Stimulated activated CD4-positive, alpha-beta T cell treated with anti-CD3 and anti-CD28 coated beads, TNF-alpha, amount 100 ng/mL, for 4 hours (primary cell): Measurements from ENCODE around the gene ULBP2.

Experiments used
- DNase-seq, 3 experiments: peaks; one replicate each; pipeline ENCODE4 v3.0.0-alpha.2; 2020; ENCODE audit warnings: low read depth in 3 of 3

ULBP2 gene, protein sequence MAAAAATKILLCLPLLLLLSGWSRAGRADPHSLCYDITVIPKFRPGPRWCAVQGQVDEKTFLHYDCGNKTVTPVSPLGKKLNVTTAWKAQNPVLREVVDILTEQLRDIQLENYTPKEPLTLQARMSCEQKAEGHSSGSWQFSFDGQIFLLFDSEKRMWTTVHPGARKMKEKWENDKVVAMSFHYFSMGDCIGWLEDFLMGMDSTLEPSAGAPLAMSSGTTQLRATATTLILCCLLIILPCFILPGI

DNA sequence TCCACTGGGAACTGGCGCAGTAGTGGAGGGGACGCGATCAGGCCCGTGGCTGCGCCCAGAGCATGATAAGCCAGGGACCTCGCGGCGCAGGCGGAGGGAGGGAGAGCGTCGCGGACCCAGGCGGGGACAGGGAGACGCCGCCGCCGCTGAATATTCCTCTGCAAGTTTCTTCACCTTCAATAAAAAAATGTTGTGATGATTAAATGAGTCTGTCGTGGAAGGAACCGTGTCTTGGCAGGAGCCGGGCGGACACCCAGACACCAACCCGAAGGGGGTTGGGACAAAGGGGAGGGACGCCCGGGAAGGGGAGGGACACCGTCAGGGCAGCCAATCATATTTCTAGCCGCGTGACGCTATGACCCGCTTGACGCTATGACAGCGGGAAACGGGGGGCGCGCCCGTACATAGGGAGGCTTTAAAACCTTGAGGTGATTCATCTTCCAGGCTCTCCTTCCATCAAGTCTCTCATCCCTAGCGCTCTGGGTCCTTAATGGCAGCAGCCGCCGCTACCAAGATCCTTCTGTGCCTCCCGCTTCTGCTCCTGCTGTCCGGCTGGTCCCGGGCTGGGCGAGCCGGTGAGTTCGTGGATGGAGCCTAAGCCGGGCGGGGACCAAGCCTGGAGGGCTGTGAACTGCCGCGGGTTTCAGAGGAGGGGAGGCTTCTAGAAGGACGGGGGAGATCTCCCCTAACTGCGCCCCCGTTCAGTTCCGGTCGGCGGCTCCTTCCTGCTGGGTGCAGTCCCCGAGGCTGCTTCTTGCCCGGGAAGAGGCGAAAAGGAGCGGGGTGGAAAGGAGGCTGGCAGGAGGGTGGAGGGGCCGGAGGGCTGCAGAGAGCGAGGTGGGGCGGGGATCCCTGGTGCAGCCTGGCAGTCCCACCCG, at the start of gene ULBP2:
ULBP2 (plus strand) TSS at position 432 of the 878 bp plus-strand sequence; CDS start at position 491, 59 bp downstream.
- peak; percentile 72 to 86 (median 82) for DNase-seq

- no peak for DNase-seq
Observed at GRCh38 chr6:149895048-149895590, 46.7 kb upstream of the ULBP2 start.

GRCh38 chr6:149895833-149896271, 46.0 kb upstream of the ULBP2 start:
- DNase-seq = peak in 1 of 3 experiments; percentile 23

GRCh38 chr6:149896491-149896890, 45.3 kb upstream of the ULBP2 start:
- no peak for DNase-seq

DNA sequence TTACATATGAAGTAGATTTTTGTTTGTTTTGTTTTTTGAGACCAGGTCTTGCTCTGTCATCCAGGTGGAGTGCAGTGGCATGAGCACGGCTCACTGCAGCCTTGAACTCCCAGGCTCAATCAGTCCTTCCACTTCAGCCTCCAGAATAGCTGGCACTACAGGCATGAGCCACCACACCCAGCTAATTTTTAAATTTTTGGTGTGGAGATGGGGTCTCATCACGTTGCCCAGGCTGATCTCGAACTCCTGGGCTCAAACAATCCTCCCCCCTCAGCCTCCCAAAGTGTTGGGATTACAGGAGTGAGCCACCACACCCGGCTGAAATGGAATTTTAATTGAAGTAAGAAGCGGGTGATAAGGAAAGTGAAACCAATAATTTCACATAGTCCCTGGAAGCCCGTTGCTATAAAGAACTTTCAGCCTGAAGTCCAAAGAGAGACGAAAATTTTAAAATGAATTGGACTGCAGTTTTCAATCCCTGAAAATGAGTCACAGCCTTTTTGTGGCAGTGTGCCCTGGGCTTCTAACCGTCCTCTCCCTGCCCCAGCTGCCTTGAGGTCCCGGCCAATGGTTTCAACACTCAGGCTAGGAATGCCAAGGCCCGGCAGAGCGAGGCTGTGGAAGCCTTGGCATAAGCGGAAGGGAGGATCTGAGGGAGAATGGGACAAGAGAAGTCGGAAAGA, 44.7 kb upstream of the ULBP2 start:
- DNase-seq = no peak

GRCh38 chr6:149897855-149898744, 43.7 kb upstream of the ULBP2 start, which contains the start of gene RAET1E:
Gene RAET1E, minus strand, starts transcription at chr6:149898113. Its CDS starts 7,212 bp downstream, at chr6:149890901.
- no peak for DNase-seq

DNA sequence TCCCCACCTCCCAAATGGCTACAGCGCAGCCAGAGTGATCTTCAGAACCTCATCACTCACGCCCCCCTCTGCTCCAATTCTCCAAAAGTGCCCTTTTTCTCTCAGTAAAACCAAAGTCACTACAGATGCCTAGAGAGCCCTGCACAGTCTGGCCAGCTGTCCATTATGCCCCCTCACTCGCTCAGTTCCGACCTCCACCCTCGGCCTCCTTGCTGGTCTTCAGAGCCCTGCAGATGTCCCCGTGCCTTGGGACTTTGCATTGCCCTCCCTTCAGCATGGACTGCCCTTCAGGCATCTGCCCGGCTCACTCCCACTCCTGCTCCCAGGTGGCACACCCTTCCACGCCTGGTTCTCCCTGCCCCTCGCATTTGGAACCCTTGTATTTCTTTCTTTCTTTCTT, 42.8 kb upstream of the ULBP2 start:
- DNase-seq = no peak

GRCh38 chr6:149899486-149899885, 42.3 kb upstream of the ULBP2 start:
- DNase-seq = no peak

DNA sequence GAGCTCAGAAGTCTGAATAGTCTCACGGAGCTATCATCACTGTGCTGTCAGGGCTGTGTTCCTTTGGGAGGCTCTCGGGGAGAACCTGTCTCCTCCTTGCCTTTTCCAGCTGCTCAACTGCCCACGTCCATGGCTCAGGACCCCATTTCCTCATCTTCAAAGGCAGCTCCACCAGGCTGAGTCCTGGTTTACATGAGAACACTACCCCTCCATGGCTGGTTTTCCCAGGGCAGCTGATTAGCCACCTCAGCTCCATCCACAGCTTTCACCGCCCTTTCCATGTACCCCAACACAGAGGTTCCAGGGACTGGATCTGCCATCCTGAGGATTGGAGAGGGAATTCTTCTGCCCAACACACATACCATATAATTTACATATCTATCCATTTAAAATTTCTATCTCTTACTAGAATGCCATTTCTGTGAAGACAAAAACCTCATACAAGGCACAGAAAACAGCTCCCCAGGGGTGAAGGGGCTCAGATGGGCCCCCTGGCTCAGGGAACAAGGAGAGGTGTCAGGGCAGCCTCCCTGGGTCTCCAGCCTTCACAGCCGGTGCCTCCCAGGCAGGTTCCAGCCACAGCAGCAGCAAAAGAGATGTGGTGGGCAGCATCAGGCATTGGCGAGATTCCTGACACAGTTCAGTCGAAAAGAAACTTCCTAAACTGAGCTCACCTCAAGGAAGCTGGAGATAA, 41.7 kb upstream of the ULBP2 start:
- no peak for DNase-seq

GRCh38 chr6:149900620-149901443, 41.0 kb upstream of the ULBP2 start:
- DNase-seq = no peak

DNA sequence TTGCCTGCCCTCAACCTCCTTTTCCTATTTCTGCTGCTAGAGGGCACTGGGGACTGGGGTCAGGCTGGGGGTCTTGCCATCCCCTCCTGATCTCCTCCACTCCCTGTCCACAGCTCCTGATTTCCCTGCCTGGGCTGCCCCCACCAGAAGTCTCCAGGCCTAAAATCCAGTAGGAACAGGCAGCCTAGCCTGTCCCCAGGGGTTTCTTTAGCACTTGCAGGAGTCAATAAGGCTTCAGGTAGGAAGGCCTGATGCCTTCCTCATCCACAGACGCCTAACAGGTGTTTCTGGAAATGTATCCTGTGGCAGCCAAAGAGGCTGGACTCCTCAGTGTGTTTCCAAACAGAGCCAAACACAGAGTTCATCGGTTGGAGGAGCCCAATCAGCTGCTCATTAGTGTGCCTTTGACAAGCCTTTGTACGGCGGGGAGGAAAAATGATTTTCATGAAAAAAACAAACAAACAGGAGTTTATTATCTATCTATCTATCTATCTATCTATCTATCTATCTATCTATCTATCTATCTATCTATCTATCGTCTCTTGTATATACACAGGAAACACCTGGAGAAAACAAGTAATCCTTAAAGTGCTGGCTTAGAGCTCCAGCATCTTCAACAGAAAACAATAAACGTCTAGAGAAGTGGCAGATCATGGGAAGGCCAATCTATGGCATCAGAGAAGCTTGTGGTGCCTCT, 40.2 kb upstream of the ULBP2 start:
- DNase-seq = no peak

- no peak for DNase-seq
Observed at GRCh38 chr6:149903938-149904611, 37.7 kb upstream of the ULBP2 start.

- no peak for DNase-seq
Observed at GRCh38 chr6:149904661-149905370, 37.0 kb upstream of the ULBP2 start.

DNA sequence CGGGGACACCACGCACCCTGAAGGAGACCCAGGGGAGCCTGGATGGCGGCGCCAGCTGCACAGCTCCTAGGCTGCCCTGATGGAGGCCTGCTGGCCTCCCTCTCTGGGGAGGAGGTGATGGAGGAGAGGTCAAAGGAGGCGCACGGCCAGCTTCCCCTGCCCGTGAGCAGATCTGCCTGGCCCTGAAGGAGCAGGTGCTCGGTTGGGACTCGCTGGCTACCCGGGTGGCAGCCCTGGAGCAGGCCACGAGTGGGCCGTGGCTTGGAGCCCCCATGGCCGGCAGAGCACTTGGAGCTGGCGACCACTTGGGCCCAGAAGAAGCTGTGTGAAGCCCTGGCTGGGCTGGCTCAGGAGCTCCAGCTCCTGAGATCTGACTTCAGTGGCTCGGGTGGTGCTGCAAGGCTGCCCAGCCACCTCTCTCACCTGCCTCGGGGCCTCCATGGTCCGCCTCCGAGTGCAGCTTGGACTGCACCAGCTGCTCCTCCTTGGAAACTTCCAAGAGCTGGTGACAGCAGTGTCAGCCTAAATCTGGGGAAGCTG, 36.4 kb upstream of the ULBP2 start:
- DNase-seq = no peak

- DNase-seq = no peak
Observed at GRCh38 chr6:149905911-149906371, 35.9 kb upstream of the ULBP2 start.

GRCh38 chr6:149906405-149906804, 35.4 kb upstream of the ULBP2 start:
- DNase-seq = no peak

DNA sequence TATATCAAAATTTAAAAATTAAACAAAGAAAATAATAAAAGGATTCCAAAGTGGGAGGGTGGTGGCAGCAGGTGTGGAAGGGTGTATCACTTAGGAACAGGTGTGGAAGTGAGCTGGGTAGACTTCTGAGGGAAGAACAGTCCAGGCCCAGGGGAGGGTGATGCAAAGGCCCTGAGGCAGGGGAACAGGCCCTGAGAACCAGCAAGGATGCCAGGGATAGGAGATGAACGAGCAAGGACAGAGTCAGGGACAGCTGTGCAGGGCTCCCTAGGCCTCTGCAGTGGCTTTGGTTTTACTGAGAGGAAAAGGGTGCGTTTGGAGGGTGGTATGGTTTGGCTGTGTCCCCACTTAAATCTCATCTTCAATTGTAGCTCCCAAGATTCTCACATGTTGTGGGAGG, 34.5 kb upstream of the ULBP2 start:
- no peak for DNase-seq
